Heart left ventricle (tissue), 13 donors: ENCODE measurements around the gene DYNC1I2.

Experiments
- CTCF ChIP-seq, 12 donors: fragments of 200-600 bp; sonication (generic) in 4 of 12; IDR thresholded peaks; one replicate each; pipeline versions ENCODE4 v1.5.0 to v1.8.0; 2018 to 2022; ENCODE audit warnings: antibody characterized with exemption in 12 of 12, mild to moderate bottlenecking in 5 of 12
- POLR2A ChIP-seq, 2 donors: fragments of 450-650 bp; IDR thresholded peaks; one replicate each; pipeline ENCODE4 v1.6.1; 2017; ENCODE audit warnings: antibody characterized with exemption in 2 of 2, mild to moderate bottlenecking in 2 of 2, moderate library complexity in 2 of 2
- donor health status: ischemic (EF 13 %, LVEDD 7.1; RV severe dilation, severe dysfunction).
- donor health status: DM: no; HTN: yes; CAD: no.
- donor health status: DM: no; HTN: no; CAD: no.
- donor health status: ischemic (EF 25% LVEDD 6.9; RV normal size, moderate dysfunction).
- donor health status: ischemic (EF 25% LVEDD 5.7; RV mildly dilated, moderate dysfunction).
- donor health status: ischemic (EF 35%, LVEDD 5.7; RV mildly dilated, moderate dysfunction).
- donor health status: nonischemic (EF 11% LVEDD 7.7; RV severe dilation, severe dysfunction).
- donor health status: DM: yes; HTN: yes; CAD: no.
- donor health status: PGD.
- donor health status: ischemic (EF 29% LVEDD 5.4; RV normal size, mild dysfunction).
- donor health status: nonischemic (EF 23%, LVEDD 6.1; RV moderate dilation, normal function).

GRCh38 chr2:171792886-171793580 lies 105.8 kb downstream of the DYNC1I2 start:
- TF ChIP-seq CTCF (IDR thresholded peaks at IDR 0.05) = no peak
- no peak for TF ChIP-seq POLR2A (IDR thresholded peaks at IDR 0.05)
